ENCODE data around the gene INO80D.

INO80D gene

DNA sequence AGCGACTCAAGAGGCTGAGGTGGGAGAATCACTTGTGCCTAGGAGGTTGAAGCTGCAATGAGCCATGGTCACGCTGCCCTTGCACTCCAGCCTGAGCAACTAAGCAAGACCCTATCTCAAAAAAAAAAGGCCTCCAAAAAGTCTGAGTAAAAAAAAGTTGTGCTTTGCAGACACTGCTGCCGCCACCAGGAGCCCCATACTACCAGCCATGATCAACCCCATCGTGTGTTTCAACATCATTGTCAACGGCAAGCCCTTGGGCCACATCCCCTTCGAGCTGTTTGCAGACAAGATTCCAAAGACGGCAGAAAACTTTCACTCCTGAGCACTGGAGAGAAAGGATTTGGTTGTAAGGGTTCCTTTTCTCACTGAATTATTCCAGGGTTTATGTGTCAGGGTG is 137.1 kb downstream of the INO80D start:
- H3K4me3 ChIP-seq (ENCODE audit: control insufficient read depth, low read depth, low read length), result no peak overlapping the region
- TF ChIP-seq, protein P1, sequence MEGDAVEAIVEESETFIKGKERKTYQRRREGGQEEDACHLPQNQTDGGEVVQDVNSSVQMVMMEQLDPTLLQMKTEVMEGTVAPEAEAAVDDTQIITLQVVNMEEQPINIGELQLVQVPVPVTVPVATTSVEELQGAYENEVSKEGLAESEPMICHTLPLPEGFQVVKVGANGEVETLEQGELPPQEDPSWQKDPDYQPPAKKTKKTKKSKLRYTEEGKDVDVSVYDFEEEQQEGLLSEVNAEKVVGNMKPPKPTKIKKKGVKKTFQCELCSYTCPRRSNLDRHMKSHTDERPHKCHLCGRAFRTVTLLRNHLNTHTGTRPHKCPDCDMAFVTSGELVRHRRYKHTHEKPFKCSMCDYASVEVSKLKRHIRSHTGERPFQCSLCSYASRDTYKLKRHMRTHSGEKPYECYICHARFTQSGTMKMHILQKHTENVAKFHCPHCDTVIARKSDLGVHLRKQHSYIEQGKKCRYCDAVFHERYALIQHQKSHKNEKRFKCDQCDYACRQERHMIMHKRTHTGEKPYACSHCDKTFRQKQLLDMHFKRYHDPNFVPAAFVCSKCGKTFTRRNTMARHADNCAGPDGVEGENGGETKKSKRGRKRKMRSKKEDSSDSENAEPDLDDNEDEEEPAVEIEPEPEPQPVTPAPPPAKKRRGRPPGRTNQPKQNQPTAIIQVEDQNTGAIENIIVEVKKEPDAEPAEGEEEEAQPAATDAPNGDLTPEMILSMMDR (IDR thresholded peaks at IDR 0.05; ENCODE audit: control insufficient read depth, insufficient read depth, low read depth, low read length, missing control alignments), result no peak
- no peak for DNase-seq (ENCODE audit: low read depth)

DNA sequence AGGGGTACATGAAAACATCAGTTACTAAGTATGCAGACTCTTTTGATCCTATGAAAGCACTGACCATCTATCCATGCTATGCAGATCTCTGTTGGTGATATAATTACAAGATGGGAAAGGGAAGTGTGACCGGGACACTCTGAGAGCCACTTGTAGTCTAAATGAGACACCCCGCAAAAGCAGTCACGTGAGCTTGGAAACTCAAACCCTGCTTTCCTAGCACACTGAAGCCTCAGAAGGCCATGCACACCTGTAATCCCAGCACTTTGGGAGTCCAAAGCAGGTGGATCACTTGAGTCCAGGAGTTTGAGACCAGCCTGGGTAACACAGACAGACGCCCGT is 137.5 kb downstream of the INO80D start:
- DNase-seq (ENCODE audit: low read depth), result no peak
- TF ChIP-seq, protein P1 (IDR thresholded peaks at IDR 0.05; ENCODE audit: control insufficient read depth, insufficient read depth, low read depth, low read length, missing control alignments), result no peak

DNA sequence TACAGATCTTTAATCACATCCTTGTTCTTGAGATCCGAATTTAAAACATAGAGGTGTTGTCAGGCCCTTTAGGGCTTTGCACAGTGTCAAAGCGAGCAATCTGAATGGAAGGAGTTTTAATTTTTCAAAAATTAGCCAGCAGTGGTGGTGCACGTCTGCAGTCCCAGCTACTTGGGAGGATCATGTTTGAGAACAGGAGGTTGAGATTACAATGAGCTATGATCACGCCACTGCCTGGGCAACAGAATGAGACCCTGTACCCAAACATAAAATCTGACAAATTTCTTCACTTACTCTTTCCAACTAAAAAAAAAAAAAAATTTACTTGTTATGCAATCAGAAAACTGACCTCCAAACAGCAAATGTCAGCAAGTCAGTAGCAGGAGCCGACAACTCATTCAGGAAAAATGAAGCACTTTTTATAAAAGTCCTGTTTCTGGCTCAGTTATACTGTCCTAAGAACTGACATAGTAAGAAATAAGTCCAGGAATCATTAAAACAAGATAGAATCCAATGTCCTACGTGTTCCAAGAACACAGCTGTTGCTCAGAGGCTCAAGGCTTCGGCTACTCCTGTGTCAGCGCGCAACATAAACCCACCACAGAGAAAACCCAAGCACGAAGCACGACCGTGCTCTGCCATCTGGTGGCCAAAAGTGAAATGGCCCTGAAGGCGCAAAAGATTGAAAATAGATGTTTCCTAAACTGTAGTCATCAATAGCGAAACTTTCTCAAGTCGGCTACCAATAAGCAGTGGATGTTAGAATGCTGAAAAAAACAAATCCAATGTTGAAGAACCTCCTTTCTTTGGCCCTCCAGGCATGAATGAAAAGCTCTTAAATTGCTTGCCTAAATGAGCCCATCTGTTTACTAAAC is 138.1 kb downstream of the INO80D start:
- no peak overlapping the region for H3K4me3 ChIP-seq (ENCODE audit: control insufficient read depth, low read depth, low read length)
- peak; percentile 44 for DNase-seq (ENCODE audit: low read depth)
- TF ChIP-seq, protein P1 (IDR thresholded peaks at IDR 0.05; ENCODE audit: control insufficient read depth, insufficient read depth, low read depth, low read length, missing control alignments), result peak; percentile 94

More for the DNA sequence above, 137.5 kb downstream of the INO80D start:
- H3K4me3 ChIP-seq (ENCODE audit: control insufficient read depth, low read depth, low read length), result no peak overlapping the region

DNA sequence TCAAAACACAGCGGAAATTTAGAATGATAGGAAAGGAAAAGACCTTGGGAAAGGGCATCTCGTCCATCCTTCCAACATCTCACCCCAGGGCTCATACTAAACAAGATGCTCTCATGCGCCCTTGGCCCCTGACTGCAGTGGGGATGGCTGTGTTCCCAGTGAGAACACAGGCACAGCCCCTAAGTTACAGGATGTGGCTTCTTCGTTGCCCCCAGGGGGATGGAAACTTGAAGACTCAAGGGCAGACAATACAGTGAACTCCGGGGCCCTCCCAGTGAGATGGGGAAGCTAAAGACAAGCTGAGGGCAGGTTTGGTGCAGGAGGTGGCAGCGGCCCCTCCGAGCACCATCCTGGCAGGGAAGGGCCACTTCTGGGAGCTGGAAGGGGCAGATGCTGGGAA is 139.7 kb downstream of the INO80D start:
- TF ChIP-seq, protein P1 (IDR thresholded peaks at IDR 0.05; ENCODE audit: control insufficient read depth, insufficient read depth, low read depth, low read length, missing control alignments), result no peak
- DNase-seq (ENCODE audit: low read depth), result no peak
- no peak overlapping the region for H3K4me3 ChIP-seq (ENCODE audit: control insufficient read depth, low read depth, low read length)

Measured in AG09309 (cell line).